ENCODE data around the gene NXPE3. TPM values are rescaled to one million over a fixed set of nuclear protein-coding genes. Genes with fewer than 3 reads are reported as not detected.

Gene NXPE3
- total RNA-seq, 1 experiment from 2014 or later = 37.6 TPM

DNA sequence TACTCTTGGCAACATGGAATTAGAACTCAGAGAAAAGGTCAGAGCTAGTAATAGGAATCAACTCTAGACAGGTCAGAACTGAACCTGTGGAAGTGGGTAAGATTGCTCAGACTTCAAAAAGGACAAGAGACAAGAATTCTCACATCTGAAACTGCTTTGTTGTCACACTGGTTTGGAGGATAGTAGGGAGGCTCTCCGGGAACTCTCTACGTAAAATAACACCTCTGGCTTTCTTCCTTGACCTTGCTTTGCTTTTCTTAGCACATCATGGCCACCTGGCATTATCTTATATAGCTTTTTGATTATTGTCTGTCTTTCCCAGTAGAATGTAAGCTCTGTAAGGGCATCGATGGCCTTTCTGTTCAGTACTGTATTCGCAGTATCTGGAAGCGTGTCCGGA, 57.1 kb downstream of the NXPE3 start:
- no peak overlapping the region for H3K4me3 ChIP-seq (ENCODE audit: low read depth, low read length, poor library complexity, severe bottlenecking)
- ChIA-PET CTCF (no interaction called here), POLR2A (ENCODE audit: low non-redundant PET) (no interaction called here)
- H3K27me3 ChIP-seq (replicated peaks; ENCODE audit: insufficient read depth, low read depth, low read length, poor library complexity) = no peaks in the 10 kb centered on the region
- no peak for DNase-seq (ENCODE audit: low spot score)
- intact Hi-C loops (cut with micrococcal nuclease; ENCODE audit: unreplicated experiment) = no loop called here
- no peak for TF ChIP-seq EZH2 (IDR thresholded peaks at IDR 0.05; ENCODE audit: borderline replicate concordance, low read depth, low read length, poor library complexity, severe bottlenecking)
- TF ChIP-seq CTCF (conservative IDR thresholded peaks at IDR 0.05; ENCODE audit: low read depth, low read length) = no peak
- no peaks in the 10 kb centered on the region for H3K4me1 ChIP-seq (ENCODE audit: insufficient read depth, low read length, poor library complexity, severe bottlenecking)
- H3K9me3 ChIP-seq (ENCODE audit: low read depth, low read length, poor library complexity, severe bottlenecking) = no peaks in the 10 kb centered on the region
- H3K36me3 ChIP-seq (ENCODE audit: insufficient read depth, low read length, poor library complexity, severe bottlenecking) = no peaks in the 10 kb centered on the region
- no peak overlapping the region for H3K27ac ChIP-seq (ENCODE audit: low read depth, low read length, poor library complexity, severe bottlenecking)
- no TSS peak for BruUV-seq (replicated peaks)

DNA sequence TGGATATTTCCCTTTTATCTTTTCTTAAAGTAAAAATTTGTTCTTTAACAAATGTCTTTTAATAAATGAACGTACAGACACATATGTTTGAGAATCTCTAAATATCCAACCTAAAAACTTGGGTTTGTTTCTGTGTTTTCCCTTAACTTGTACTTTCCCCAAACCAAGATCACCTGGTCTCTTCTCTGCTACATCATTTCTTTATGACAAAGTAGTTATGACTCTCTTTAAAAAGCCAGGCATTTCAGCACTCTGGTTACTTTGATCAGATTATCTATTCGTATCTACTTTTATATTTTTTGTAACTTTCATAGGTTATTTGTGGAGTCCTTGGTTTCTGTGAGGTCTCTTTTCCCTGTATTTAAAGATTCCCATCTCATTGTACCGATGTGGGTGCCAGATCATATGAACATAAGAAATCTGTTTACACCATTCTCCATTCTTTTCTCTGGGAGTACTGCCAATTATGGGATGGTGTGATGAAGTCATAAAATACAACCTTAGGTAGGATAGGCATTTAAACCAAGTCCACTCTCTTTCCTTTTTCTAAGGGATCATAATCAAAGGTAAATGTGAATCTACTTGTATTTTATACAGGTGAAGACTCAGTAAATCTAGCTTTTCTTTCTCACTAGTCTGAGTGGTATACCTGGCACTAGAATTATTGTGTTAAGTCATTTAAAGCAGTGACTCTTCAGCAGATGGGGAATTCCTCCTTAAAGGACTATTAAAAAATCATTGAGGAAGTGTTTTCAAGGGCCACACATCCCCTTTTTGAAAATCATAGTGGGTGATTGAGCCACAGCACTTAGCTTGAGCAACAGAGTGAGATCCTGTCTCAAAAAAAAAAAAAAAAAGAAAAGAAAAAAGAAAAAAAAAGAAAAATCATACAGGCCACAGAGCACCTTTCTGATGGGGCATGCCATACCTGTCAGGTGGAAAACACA, 57.9 kb downstream of the NXPE3 start:
- intact Hi-C loops (cut with micrococcal nuclease; ENCODE audit: unreplicated experiment) = no loop called here
- H3K36me3 ChIP-seq (ENCODE audit: insufficient read depth, low read length, poor library complexity, severe bottlenecking) = no peaks in the 10 kb centered on the region
- H3K9me3 ChIP-seq (ENCODE audit: low read depth, low read length, poor library complexity, severe bottlenecking) = no peaks in the 10 kb centered on the region
- BruUV-seq (replicated peaks) = no TSS peak
- ChIA-PET CTCF (no interaction called here), POLR2A (ENCODE audit: low non-redundant PET) (no interaction called here)
- H3K27ac ChIP-seq (ENCODE audit: low read depth, low read length, poor library complexity, severe bottlenecking) = no peak overlapping the region
- DNase-seq (ENCODE audit: low spot score) = peak; percentile 34
- H3K27me3 ChIP-seq (replicated peaks; ENCODE audit: insufficient read depth, low read depth, low read length, poor library complexity) = no peaks in the 10 kb centered on the region
- TF ChIP-seq EZH2 (IDR thresholded peaks at IDR 0.05; ENCODE audit: borderline replicate concordance, low read depth, low read length, poor library complexity, severe bottlenecking) (no peak), CTCF (conservative IDR thresholded peaks at IDR 0.05; ENCODE audit: low read depth, low read length) (no peak)
- no peak overlapping the region for H3K4me3 ChIP-seq (ENCODE audit: low read depth, low read length, poor library complexity, severe bottlenecking)
- no peaks in the 10 kb centered on the region for H3K4me1 ChIP-seq (ENCODE audit: insufficient read depth, low read length, poor library complexity, severe bottlenecking)

- ChIA-PET POLR2A (ENCODE audit: low non-redundant PET) (interaction anchor here (0.7 kb wide), 1 partner anchor 11 kb away, joined by 4 read pairs; no protein-coding TSS in a partner anchor), CTCF (interaction anchor here (1.3 kb wide), 1 partner anchor 390 kb away, joined by 3 read pairs; no protein-coding TSS in a partner anchor)
- no peaks in the 10 kb centered on the region for H3K4me1 ChIP-seq (ENCODE audit: insufficient read depth, low read length, poor library complexity, severe bottlenecking)
These were observed 59.7 kb downstream of the NXPE3 start for GRCh38 chr3:101838691-101839090.

More at GRCh38 chr3:101838691-101839090, 59.7 kb downstream of the NXPE3 start:
- no peak for DNase-seq (ENCODE audit: low spot score)
- TF ChIP-seq EZH2 (IDR thresholded peaks at IDR 0.05; ENCODE audit: borderline replicate concordance, low read depth, low read length, poor library complexity, severe bottlenecking) = no peak
- TF ChIP-seq CTCF (conservative IDR thresholded peaks at IDR 0.05; ENCODE audit: low read depth, low read length) = no peak
- no TSS peak for BruUV-seq (replicated peaks)
- Histone ChIP-seq H3K27ac (ENCODE audit: low read depth, low read length, poor library complexity, severe bottlenecking) (no peak overlapping the region), H3K4me3 (ENCODE audit: low read depth, low read length, poor library complexity, severe bottlenecking) (no peak overlapping the region), H3K36me3 (ENCODE audit: insufficient read depth, low read length, poor library complexity, severe bottlenecking) (no peaks in the 10 kb centered on the region), H3K9me3 (ENCODE audit: low read depth, low read length, poor library complexity, severe bottlenecking) (no peaks in the 10 kb centered on the region), H3K27me3 (replicated peaks; ENCODE audit: insufficient read depth, low read depth, low read length, poor library complexity) (no peaks in the 10 kb centered on the region)
- intact Hi-C loops (cut with micrococcal nuclease; ENCODE audit: unreplicated experiment) = no loop called here

Data from A673 (cell line).